CD4-positive, alpha-beta memory T cell (primary cell): ENCODE results near the gene ADH7. TPM values are rescaled to one million over a fixed set of nuclear protein-coding genes. Genes with fewer than 3 reads are reported as not detected.
A peak's percentile ranks its signal among the peaks of the same experiment; 100 is the strongest.

Experiments
- CTCF ChIA-PET: fragments of 350-600 bp; sonication (Branson Sonifier 250); formaldehyde crosslinking; loops from one replicate; lab custom pipeline; 2021; ENCODE audit warnings: inconsistent platforms; ENCODE audit not compliant: partially characterized antibody; lab: Charles Lee
- POLR2A ChIA-PET: fragments of 350-600 bp; sonication (Branson Sonifier 250); formaldehyde crosslinking; loops from one replicate; lab custom pipeline; 2021; ENCODE audit not compliant: partially characterized antibody; lab: Charles Lee
- DNase-seq, 5 donors: peaks; one replicate each; pipeline versions ENCODE4 v3.0.0 to v3.0.0-alpha.2; 2020 to 2022; ENCODE audit warnings: mixed read lengths in 1 of 5
- H3K27ac ChIP-seq: one replicate; pipeline ENCODE4 v1.7.0; 2013; ENCODE audit warnings: low read depth, low read length
- H3K27me3 ChIP-seq: 2 replicates; pipeline ENCODE4 v1.7.0; 2013; ENCODE audit warnings: mild to moderate bottlenecking, low read length, moderate library complexity; ENCODE audit not compliant: insufficient read depth
- H3K36me3 ChIP-seq: 2 replicates; pipeline ENCODE4 v1.7.0; 2013; ENCODE audit warnings: mild to moderate bottlenecking, low read length, moderate library complexity; ENCODE audit not compliant: insufficient read depth
- H3K4me1 ChIP-seq: 2 replicates; pipeline ENCODE4 v1.7.0; 2013; ENCODE audit warnings: mild to moderate bottlenecking, low read length, moderate library complexity; ENCODE audit not compliant: insufficient read depth
- H3K4me3 ChIP-seq, 2 donors: one replicate each; pipeline ENCODE4 v1.7.0; 2013; ENCODE audit warnings: low read length in 2 of 2, mild to moderate bottlenecking in 1 of 2
- H3K9me3 ChIP-seq, 2 donors: one replicate each; pipeline ENCODE4 v1.7.0; 2013; ENCODE audit warnings: low read length in 2 of 2, control low read depth in 1 of 2; ENCODE audit not compliant: control insufficient read depth in 1 of 2
- H3K27ac Mint-ChIP-seq, 7 donors: one replicate each; pipeline ENCODE4 v1.8.0; 2020 to 2021; ENCODE audit warnings: mixed read lengths in 7 of 7, mild to moderate bottlenecking in 6 of 7, inconsistent platforms in 3 of 7, moderate library complexity in 3 of 7
- H3K27me3 Mint-ChIP-seq, 2 donors: one replicate each; pipeline ENCODE4 v1.8.0; 2020 to 2021; ENCODE audit warnings: mixed read lengths in 2 of 2
- H3K36me3 Mint-ChIP-seq, 2 donors: one replicate each; pipeline ENCODE4 v1.8.0; 2020 to 2021; ENCODE audit warnings: mixed read lengths in 2 of 2, inconsistent platforms in 1 of 2, mild to moderate bottlenecking in 1 of 2
- H3K4me1 Mint-ChIP-seq, 4 donors: one replicate each; pipeline ENCODE4 v1.8.0; 2020 to 2021; ENCODE audit warnings: mixed read lengths in 4 of 4, mild to moderate bottlenecking in 1 of 4
- H3K4me3 Mint-ChIP-seq, 8 donors: one replicate each; pipeline ENCODE4 v1.8.0; 2020 to 2021; ENCODE audit warnings: mixed read lengths in 8 of 8, mild to moderate bottlenecking in 7 of 8, moderate library complexity in 6 of 8, inconsistent platforms in 3 of 8
- H3K9me3 Mint-ChIP-seq, 8 donors: one replicate each; pipeline ENCODE4 v1.8.0; 2020 to 2021; ENCODE audit warnings: mixed read lengths in 8 of 8, mild to moderate bottlenecking in 5 of 8, inconsistent platforms in 3 of 8, moderate library complexity in 1 of 8
- intact Hi-C: fragments of 100-400 bp; cut with micrococcal nuclease; formaldehyde crosslinking; loops from one replicate; pipeline ENCODE4 v1.15.1; 2023
- polyA plus RNA-seq, 2 donors: library from polyadenylated mRNA; unstranded; fragments of 300-500 nt; fragmentation: Illumina TruSeq; gene quantifications; one replicate each; pipeline ENCODE4 v1.2.3, GENCODE V29; 2021
- total RNA-seq, 2 experiments: library from RNA; stranded (reverse); gene quantifications; one replicate each; pipeline ENCODE4 v1.2.3, GENCODE V29; 2021

The ADH7 gene
- total and polyA plus RNA-seq, 4 experiments from 2014 or later: not detected

GRCh38 chr4:99463566-99463965, 28.4 kb upstream of the ADH7 start:
- no peaks in the 10 kb centered on the region for H3K9me3 ChIP-seq
- H3K27ac Mint-ChIP-seq: no peak overlapping the region
- H3K27ac ChIP-seq: no peak overlapping the region
- no peaks in the 10 kb centered on the region for H3K36me3 Mint-ChIP-seq
- H3K27me3 Mint-ChIP-seq: peaks cover 11 to 17% of the 10 kb centered on the region in 2 donors
- intact Hi-C loops: loop anchor here (1.0 to 10.0 kb wide), 3 partner anchors 345 to 1319 kb away; partner anchors contain the start of genes METAP1 and STPG2
- ChIA-PET POLR2A (interaction anchor here (0.6 kb wide), 1 partner anchor 347 kb away, joined by 3 read pairs; no protein-coding TSS in a partner anchor), CTCF (interaction anchor here (0.8 to 3.2 kb wide), 13 partner anchors 10 to 1240 kb away, joined by 3 to 18 read pairs (median 5); no protein-coding TSS in a partner anchor)
- H3K9me3 Mint-ChIP-seq: no peaks in the 10 kb centered on the region
- no peak for DNase-seq
- H3K36me3 ChIP-seq: no peaks in the 10 kb centered on the region
- H3K27me3 ChIP-seq: no peaks in the 10 kb centered on the region
- H3K4me3 ChIP-seq: no peak overlapping the region
- H3K4me1 ChIP-seq: no peaks in the 10 kb centered on the region
- H3K4me3 Mint-ChIP-seq: no peak overlapping the region
- H3K4me1 Mint-ChIP-seq: no peaks in the 10 kb centered on the region

- Histone ChIP-seq H3K27ac (no peak overlapping the region), H3K27me3 (no peaks in the 10 kb centered on the region), H3K4me3 (no peak overlapping the region), H3K9me3 (no peaks in the 10 kb centered on the region), H3K4me1 (no peaks in the 10 kb centered on the region), H3K36me3 (no peaks in the 10 kb centered on the region)
- Mint-ChIP-seq H3K4me1 (no peaks in the 10 kb centered on the region), H3K36me3 (no peaks in the 10 kb centered on the region), H3K27ac (peak overlapping the region in 1 of 7 donors; percentile 10), H3K9me3 (no peaks in the 10 kb centered on the region), H3K4me3 (no peak overlapping the region), H3K27me3 (peaks cover 13 to 18% of the 10 kb centered on the region in 2 donors)
- CTCF ChIA-PET: interaction anchor here (0.8 to 3.2 kb wide), 14 partner anchors 11 to 1239 kb away, joined by 3 to 18 read pairs (median 5); no protein-coding TSS in a partner anchor
- intact Hi-C loops: loop anchor here (1.0 to 10.0 kb wide), 3 partner anchors 345 to 1318 kb away; partner anchors contain the start of genes METAP1 and STPG2
- POLR2A ChIA-PET: interaction anchor here (0.6 kb wide), 1 partner anchor 346 kb away, joined by 3 read pairs; no protein-coding TSS in a partner anchor
- DNase-seq: peak; percentile 36 to 52 (median 44)
These were observed 27.8 kb upstream of the ADH7 start for GRCh38 chr4:99462875-99463464.

GRCh38 chr4:99461623-99462401, 26.7 kb upstream of the ADH7 start:
- Histone ChIP-seq H3K9me3 (no peaks in the 10 kb centered on the region), H3K36me3 (no peaks in the 10 kb centered on the region), H3K4me3 (no peak overlapping the region), H3K4me1 (no peaks in the 10 kb centered on the region), H3K27me3 (no peaks in the 10 kb centered on the region), H3K27ac (no peak overlapping the region)
- ChIA-PET CTCF (interaction anchor here (0.7 to 3.2 kb wide), 7 partner anchors 9 to 994 kb away, joined by 3 to 18 read pairs (median 5); no protein-coding TSS in a partner anchor), POLR2A (no interaction called here)
- intact Hi-C loops: loop anchor here (10.0 kb wide), 1 partner anchor 1317 kb away; the partner anchor contains the start of gene STPG2
- Mint-ChIP-seq H3K27ac (no peak overlapping the region), H3K36me3 (no peaks in the 10 kb centered on the region), H3K27me3 (peaks cover 13 to 17% of the 10 kb centered on the region in 2 donors), H3K9me3 (no peaks in the 10 kb centered on the region), H3K4me3 (no peak overlapping the region), H3K4me1 (no peaks in the 10 kb centered on the region)
- DNase-seq: no peak

GRCh38 chr4:99459546-99460042, 24.5 kb upstream of the ADH7 start:
- CTCF ChIA-PET: interaction anchor here (1.0 to 1.2 kb wide), 2 partner anchors 10 to 14 kb away, joined by 3 read pairs; no protein-coding TSS in a partner anchor
- peaks cover 13 to 18% of the 10 kb centered on the region in 2 donors for H3K27me3 Mint-ChIP-seq
- DNase-seq: no peak
- H3K9me3 ChIP-seq: no peaks in the 10 kb centered on the region
- intact Hi-C loops: loop anchor here (10.0 kb wide), 1 partner anchor 1315 kb away; the partner anchor contains the start of gene STPG2
- H3K9me3 Mint-ChIP-seq: peaks cover 0 to 2% (median 0%) of the 10 kb centered on the region in 8 donors
- POLR2A ChIA-PET: interaction anchor here (1.0 kb wide), 1 partner anchor 15 kb away, joined by 3 read pairs; no protein-coding TSS in a partner anchor
- no peaks in the 10 kb centered on the region for H3K27me3 ChIP-seq
- H3K4me1 ChIP-seq: no peaks in the 10 kb centered on the region
- H3K36me3 Mint-ChIP-seq: no peaks in the 10 kb centered on the region
- no peak overlapping the region for H3K27ac ChIP-seq
- H3K4me1 Mint-ChIP-seq: no peaks in the 10 kb centered on the region
- H3K36me3 ChIP-seq: no peaks in the 10 kb centered on the region
- no peak overlapping the region for H3K27ac Mint-ChIP-seq
- H3K4me3 Mint-ChIP-seq: no peak overlapping the region
- no peak overlapping the region for H3K4me3 ChIP-seq

- no peaks in the 10 kb centered on the region for H3K4me1 ChIP-seq
- no peak overlapping the region for H3K4me3 ChIP-seq
- Mint-ChIP-seq H3K4me3 (no peak overlapping the region), H3K4me1 (no peaks in the 10 kb centered on the region), H3K27me3 (peaks cover 13 to 17% of the 10 kb centered on the region in 2 donors), H3K36me3 (no peaks in the 10 kb centered on the region), H3K9me3 (peaks cover 0 to 2% (median 0%) of the 10 kb centered on the region in 8 donors), H3K27ac (no peak overlapping the region)
- ChIA-PET CTCF (interaction anchor here (1.2 kb wide), 1 partner anchor 13 kb away, joined by 3 read pairs; no protein-coding TSS in a partner anchor), POLR2A (interaction anchor here (1.0 kb wide), 1 partner anchor 16 kb away, joined by 3 read pairs; no protein-coding TSS in a partner anchor)
- no peak overlapping the region for H3K27ac ChIP-seq
- no peaks in the 10 kb centered on the region for H3K9me3 ChIP-seq
- H3K27me3 ChIP-seq: no peaks in the 10 kb centered on the region
- H3K36me3 ChIP-seq: no peaks in the 10 kb centered on the region
- intact Hi-C loops: no loop called here
- no peak for DNase-seq
These were observed 23.8 kb upstream of the ADH7 start for GRCh38 chr4:99458911-99459447.

DNA sequence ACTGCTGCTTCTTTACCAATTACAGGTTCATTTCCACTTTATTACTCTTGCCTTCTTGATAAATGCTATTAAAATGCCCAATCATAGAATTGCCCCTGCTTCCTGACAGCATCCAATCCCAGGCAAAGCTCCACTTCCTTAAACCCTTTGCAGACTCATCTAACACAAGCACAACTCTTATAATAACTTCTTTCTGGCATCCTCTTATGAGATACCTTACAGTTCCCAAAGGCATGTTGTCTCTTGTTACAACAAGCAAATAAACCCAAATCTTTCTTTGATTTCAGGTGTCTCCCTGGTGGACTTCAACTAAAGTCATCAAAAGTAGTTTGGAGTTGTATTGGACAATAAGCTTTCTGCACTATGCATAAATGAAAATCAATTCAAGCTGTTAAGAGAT, 22.5 kb upstream of the ADH7 start:
- no peak for DNase-seq
- peaks cover 16% of the 10 kb centered on the region in 2 donors for H3K27me3 Mint-ChIP-seq
- H3K4me1 Mint-ChIP-seq: no peaks in the 10 kb centered on the region
- ChIA-PET POLR2A (no interaction called here), CTCF (no interaction called here)
- no peak overlapping the region for H3K27ac ChIP-seq
- intact Hi-C loops: no loop called here
- H3K36me3 Mint-ChIP-seq: no peaks in the 10 kb centered on the region
- no peak overlapping the region for H3K4me3 Mint-ChIP-seq
- no peaks in the 10 kb centered on the region for H3K4me1 ChIP-seq
- no peak overlapping the region for H3K27ac Mint-ChIP-seq
- no peaks in the 10 kb centered on the region for H3K27me3 ChIP-seq
- peaks cover 0 to 10% (median 7%) of the 10 kb centered on the region in 8 donors for H3K9me3 Mint-ChIP-seq
- no peaks in the 10 kb centered on the region for H3K36me3 ChIP-seq
- no peaks in the 10 kb centered on the region for H3K9me3 ChIP-seq
- H3K4me3 ChIP-seq: no peak overlapping the region
